ENCODE measurements around the gene ZNF668.

Gene ZNF668

GRCh38 chr16:31113121-31114120 lies 39.4 kb upstream of the ZNF668 start:
- DNase-seq (ENCODE audit: low read depth) = no peak
- H3K4me3 ChIP-seq (ENCODE audit: low read depth, low read length) = no peak overlapping the region
- TF ChIP-seq CTCF (IDR thresholded peaks at IDR 0.05; ENCODE audit: insufficient read depth, low read depth, low read length, missing control alignments) = no peak

- no peak for DNase-seq (ENCODE audit: low read depth)
- H3K4me3 ChIP-seq (ENCODE audit: low read depth, low read length) = no peak overlapping the region
- TF ChIP-seq CTCF (IDR thresholded peaks at IDR 0.05; ENCODE audit: insufficient read depth, low read depth, low read length, missing control alignments) = no peak
Observed at GRCh38 chr16:31112711-31113110, 38.7 kb upstream of the ZNF668 start.

GRCh38 chr16:31111881-31112466 lies 37.9 kb upstream of the ZNF668 start:
- H3K4me3 ChIP-seq (ENCODE audit: low read depth, low read length) = no peak overlapping the region
- no peak for TF ChIP-seq CTCF (IDR thresholded peaks at IDR 0.05; ENCODE audit: insufficient read depth, low read depth, low read length, missing control alignments)
- no peak for DNase-seq (ENCODE audit: low read depth)

- no peak for TF ChIP-seq CTCF (IDR thresholded peaks at IDR 0.05; ENCODE audit: insufficient read depth, low read depth, low read length, missing control alignments)
- no peak for DNase-seq (ENCODE audit: low read depth)
- H3K4me3 ChIP-seq (ENCODE audit: low read depth, low read length) = no peak overlapping the region
Observed at GRCh38 chr16:31110106-31111034, 36.3 kb upstream of the ZNF668 start.

- TF ChIP-seq CTCF (IDR thresholded peaks at IDR 0.05; ENCODE audit: insufficient read depth, low read depth, low read length, missing control alignments) = no peak
- no peak for DNase-seq (ENCODE audit: low read depth)
- no peak overlapping the region for H3K4me3 ChIP-seq (ENCODE audit: low read depth, low read length)
Observed at GRCh38 chr16:31109622-31110021, 35.6 kb upstream of the ZNF668 start.

GRCh38 chr16:31108794-31109558 lies 34.9 kb upstream of the ZNF668 start:
- peak overlapping the region; percentile 96 for H3K4me3 ChIP-seq (ENCODE audit: low read depth, low read length)
- DNase-seq (ENCODE audit: low read depth) = no peak
- no peak for TF ChIP-seq CTCF (IDR thresholded peaks at IDR 0.05; ENCODE audit: insufficient read depth, low read depth, low read length, missing control alignments)
